H1 (cell line): Measurements from ENCODE around the gene NLRC3. TPM values are rescaled to one million over a fixed set of nuclear protein-coding genes. Genes with fewer than 3 reads are reported as not detected.
A peak's percentile ranks its signal among the peaks of the same experiment; 100 is the strongest.

ENCODE experiments used
- CTCF ChIA-PET: fragments of 300-600 bp; sonication (Branson Sonifier 250); formaldehyde crosslinking; loops from one replicate; lab custom pipeline; 2021; ENCODE audit not compliant: partially characterized antibody; lab: Charles Lee
- POLR2A ChIA-PET: fragments of 300-600 bp; sonication (Branson Sonifier 250); formaldehyde crosslinking; loops from one replicate; lab custom pipeline; 2021; ENCODE audit warnings: inconsistent platforms; ENCODE audit not compliant: partially characterized antibody; lab: Charles Lee
- DNase-seq, 2 experiments: peaks; one replicate each; pipeline versions ENCODE4 v3.0.0 to v3.0.0-alpha.2; 2010 to 2022; ENCODE audit warnings: low spot score in 2 of 2, low read depth in 1 of 2, mixed read lengths in 1 of 2
- FAIRE-seq: peaks from 2 replicates; lab custom pipeline; 2011; peaks lifted over from hg19 to GRCh38; lab: Jason Lieb, UNC
- H2AFZ ChIP-seq: 2 replicates; pipeline ENCODE4 v1.8.1; 2012; ENCODE audit warnings: low read length, inconsistent platforms
- H2AK5ac ChIP-seq: 2 replicates; pipeline ENCODE4 v1.6.1; 2013; ENCODE audit warnings: low read depth, low read length
- H2BK120ac ChIP-seq: replicated peaks from 2 replicates; pipeline ENCODE3; 2013; ENCODE audit warnings: low read depth, low read length, inconsistent platforms
- H2BK12ac ChIP-seq: 2 replicates; pipeline ENCODE4 v1.6.1; 2013; ENCODE audit warnings: low read depth, low read length
- H2BK15ac ChIP-seq: 2 replicates; pipeline ENCODE4 v1.6.1; 2013; ENCODE audit warnings: low read length
- H2BK20ac ChIP-seq: 2 replicates; pipeline ENCODE4 v1.6.1; 2013; ENCODE audit warnings: low read length
- H2BK5ac ChIP-seq: 2 replicates; pipeline ENCODE4 v1.6.1; 2013; ENCODE audit warnings: low read depth, low read length
- H3K14ac ChIP-seq: 2 replicates; pipeline ENCODE4 v1.6.1; 2013; ENCODE audit warnings: inconsistent platforms; ENCODE audit not compliant: insufficient read length
- H3K18ac ChIP-seq: 2 replicates; pipeline ENCODE4 v1.6.1; 2013; ENCODE audit warnings: low read length; ENCODE audit errors: extremely low read depth
- H3K23ac ChIP-seq: 2 replicates; pipeline ENCODE4 v1.6.1; 2013; ENCODE audit warnings: inconsistent platforms; ENCODE audit not compliant: insufficient read length
- H3K23me2 ChIP-seq: 2 replicates; pipeline ENCODE4 v1.6.1; 2013; ENCODE audit warnings: low read depth, low read length
- H3K27ac ChIP-seq: 2 replicates; pipeline ENCODE4 v1.6.1; 2011; ENCODE audit warnings: low read depth, low read length, inconsistent platforms
- H3K27me3 ChIP-seq, 4 experiments: replicated peaks in 1 of 4; 1 replicate in 1 of 4; 2 replicates in 3 of 4; pipeline versions ENCODE4 v1.6.1 to v1.8.1; 2011 to 2013; ENCODE audit warnings: low read length in 3 of 4, mild to moderate bottlenecking in 3 of 4, inconsistent platforms in 2 of 4, mixed read lengths in 2 of 4, moderate library complexity in 1 of 4; ENCODE audit not compliant: control insufficient read depth in 3 of 4, insufficient read depth in 3 of 4; ENCODE audit errors: extremely low read depth in 1 of 4
- H3K36me3 ChIP-seq, 4 experiments: 2 replicates each; pipeline versions ENCODE4 v1.6.1 to v1.8.1; 2011 to 2013; ENCODE audit warnings: mild to moderate bottlenecking in 4 of 4, low read length in 3 of 4, moderate library complexity in 2 of 4, control low read depth in 1 of 4, inconsistent platforms in 1 of 4; ENCODE audit not compliant: insufficient read depth in 4 of 4, control insufficient read depth in 2 of 4
- H3K4ac ChIP-seq: replicated peaks from 2 replicates; pipeline ENCODE3; 2013; ENCODE audit warnings: low read length, low read depth, mixed read lengths, inconsistent platforms; ENCODE audit not compliant: insufficient read length
- H3K4me1 ChIP-seq, 4 experiments: replicated peaks in 1 of 4; 1 replicate in 1 of 4; 2 replicates in 3 of 4; pipeline versions ENCODE4 v1.6.1 to v1.8.1; 2011 to 2013; ENCODE audit warnings: low read length in 3 of 4, inconsistent platforms in 2 of 4, mixed read lengths in 1 of 4; ENCODE audit not compliant: insufficient read depth in 4 of 4, control insufficient read depth in 3 of 4
- H3K4me2 ChIP-seq, 2 experiments: 2 replicates each; pipeline versions ENCODE4 v1.6.1 to v1.8.1; 2011 to 2013; ENCODE audit warnings: low read depth in 2 of 2, low read length in 2 of 2, control low read depth in 1 of 2, inconsistent platforms in 1 of 2, mild to moderate bottlenecking in 1 of 2; ENCODE audit not compliant: insufficient read depth in 1 of 2
- H3K4me3 ChIP-seq, 4 experiments: fragments of 200-600, 300-600 bp in 1 of 4; sonication (generic), shearing (Covaris generic), sonication (Bioruptor Twin) in 1 of 4; 2 replicates each; pipeline versions ENCODE4 v1.5.1 to v1.8.1; 2011 to 2016; ENCODE audit warnings: low read length in 4 of 4, low read depth in 3 of 4, control low read depth in 2 of 4, inconsistent platforms in 2 of 4, mild to moderate bottlenecking in 2 of 4, mixed read lengths in 1 of 4, moderate library complexity in 1 of 4; ENCODE audit not compliant: insufficient read depth in 2 of 4; ENCODE audit errors: extremely low read depth in 1 of 4
- H3K56ac ChIP-seq: replicated peaks from 2 replicates; pipeline ENCODE3; 2013; ENCODE audit warnings: low read depth, mild to moderate bottlenecking, mixed read lengths, low read length, inconsistent platforms; ENCODE audit not compliant: insufficient read length
- H3K79me1 ChIP-seq: 2 replicates; pipeline ENCODE4 v1.6.1; 2013; ENCODE audit warnings: low read depth, low read length, control low read depth
- H3K79me2 ChIP-seq, 2 experiments: 2 replicates each; pipeline versions ENCODE4 v1.6.1 to v1.8.1; 2012 to 2013; ENCODE audit warnings: low read length in 2 of 2, mild to moderate bottlenecking in 2 of 2, inconsistent platforms in 1 of 2; ENCODE audit not compliant: insufficient read depth in 2 of 2, control insufficient read depth in 1 of 2
- H3K9ac ChIP-seq, 4 experiments: replicated peaks in 1 of 4; 1 replicate in 1 of 4; 2 replicates in 3 of 4; pipeline versions ENCODE4 v1.6.1 to v1.8.1; 2011 to 2013; ENCODE audit warnings: low read depth in 3 of 4, low read length in 3 of 4, control low read depth in 2 of 4, mild to moderate bottlenecking in 2 of 4, moderate library complexity in 2 of 4, inconsistent platforms in 1 of 4; ENCODE audit errors: extremely low read depth in 1 of 4
- H3K9me3 ChIP-seq, 2 experiments: 2 replicates each; pipeline versions ENCODE4 v1.6.1 to v1.8.1; 2012 to 2013; ENCODE audit warnings: mild to moderate bottlenecking in 2 of 2, moderate library complexity in 2 of 2, control low read depth in 1 of 2, inconsistent platforms in 1 of 2, low read depth in 1 of 2, low read length in 1 of 2, mixed read lengths in 1 of 2; ENCODE audit not compliant: insufficient read depth in 2 of 2
- H4K20me1 ChIP-seq, 2 experiments: replicated peaks in 1 of 2; 2 replicates each; pipeline versions ENCODE3 to v1.8.1; 2011 to 2013; ENCODE audit warnings: inconsistent platforms in 2 of 2, low read length in 2 of 2, mild to moderate bottlenecking in 1 of 2; ENCODE audit not compliant: insufficient read depth in 2 of 2, control insufficient read depth in 1 of 2
- H4K5ac ChIP-seq: 2 replicates; pipeline ENCODE4 v1.6.1; 2013; ENCODE audit warnings: low read length, low read depth, mixed read lengths, inconsistent platforms; ENCODE audit not compliant: insufficient read length
- H4K8ac ChIP-seq: 2 replicates; pipeline ENCODE4 v1.8.0; 2013; ENCODE audit warnings: mild to moderate bottlenecking, moderate library complexity, low read length, inconsistent platforms; ENCODE audit not compliant: insufficient read depth; ENCODE audit errors: extremely low read depth
- H4K91ac ChIP-seq: replicated peaks from 2 replicates; pipeline ENCODE3; 2013; ENCODE audit warnings: low read length, mixed read lengths, inconsistent platforms; ENCODE audit not compliant: insufficient read length
- CTCF ChIP-seq, 3 experiments: IDR thresholded peaks; 1 replicate in 2 of 3; 2 replicates in 1 of 3; pipeline versions ENCODE4 v1.5.1 to v1.6.1; 2011; ENCODE audit warnings: low read length in 3 of 3, mild to moderate bottlenecking in 3 of 3, inconsistent platforms in 2 of 3, low read depth in 1 of 3, moderate library complexity in 1 of 3; ENCODE audit not compliant: insufficient read depth in 1 of 3; ENCODE audit errors: control extremely low read depth in 1 of 3
- KDM1A ChIP-seq: fragments of 200-600, 300-600 bp; sonication (generic); IDR thresholded peaks from 2 replicates; pipeline ENCODE4 v1.7.1; 2016; ENCODE audit warnings: mild to moderate bottlenecking, low read length, borderline replicate concordance
- NRF1 ChIP-seq: IDR thresholded peaks from 2 replicates; pipeline ENCODE4 v1.6.1; 2011; ENCODE audit warnings: mild to moderate bottlenecking, low read depth, low read length, improper control_type of control experiment
- WGBS, 2 experiments: shearing (Covaris generic) in 1 of 2; methylation state at CpG; one replicate each; pipeline versions ENCODE4 v1.1.6 to v1.1.7; 2013 to 2015; ENCODE audit warnings: low lambda C conversion rate in 2 of 2, mixed read lengths in 2 of 2, inconsistent platforms in 1 of 2, low coverage in 1 of 2, missing lambda C conversion rate in 1 of 2; ENCODE audit not compliant: insufficient replicate concordance in 2 of 2, insufficient coverage in 1 of 2, insufficient read length in 1 of 2; ENCODE audit errors: extremely low coverage in 1 of 2, missing lambda C conversion rate in 1 of 2; 5-methylcytosine and 5-hydroxymethylcytosine counted together
- polyA plus RNA-seq, 7 experiments: library from polyadenylated mRNA; depleted of rRNA in 3 of 7; stranded (reverse) in 5 of 7; unstranded in 2 of 7; fragments of >200 nt in 5 of 7; fragments of 200-250 nt in 2 of 7; gene quantifications; 1 replicate in 5 of 7; 2 replicates in 1 of 7; 4 replicates in 1 of 7; pipeline versions ENCODE4 v1.2.1 to v1.2.3, GENCODE V29; 2011 to 2013; ENCODE audit warnings: missing spikeins in 2 of 7, mixed read lengths in 2 of 7
- total RNA-seq: library from RNA; stranded (reverse); fragmentation: NEBNext Ultra II Directional; extraction: Animal tissue kit (Norgen Biotek cat#: 25700); gene quantifications from 2 replicates; pipeline ENCODE4 v1.2.1, GENCODE V29; 2021

Gene NLRC3
- total and polyA plus RNA-seq, 2 of the 8 experiments (the other 6 are each of a cell fraction or from before 2014, with no cell fraction given) = 0.18 to 0.20 TPM

- Histone ChIP-seq H2BK15ac (no peak overlapping the region), H2BK12ac (no peak overlapping the region), H3K79me2 (no peaks in the 10 kb centered on the region), H2BK120ac (no peak overlapping the region), H3K4me3 (no peak overlapping the region), H2AFZ (no peak overlapping the region), H3K36me3 (peaks cover 0 to under 1% (median 0%) of the 10 kb centered on the region in 4 experiments; a peak in 1 of 8 replicates), H3K56ac (no peak overlapping the region), H3K4ac (no peak overlapping the region), H3K27me3 (no peaks in the 10 kb centered on the region), H2BK20ac (no peak overlapping the region), H3K4me2 (no peak overlapping the region), H3K9ac (peak overlapping the region in 1 of 4 experiments; percentile 30; a peak in 2 of 7 replicates), H3K18ac (no peak overlapping the region), H2AK5ac (no peak overlapping the region), H4K8ac (peak overlapping the region; percentile 69; the same call in 1 of the 2 replicates), H4K91ac (no peak overlapping the region), H3K23ac (no peak overlapping the region), H3K27ac (no peak overlapping the region), H4K20me1 (no peaks in the 10 kb centered on the region), H3K14ac (no peak overlapping the region), H3K9me3 (no peaks in the 10 kb centered on the region), H3K23me2 (no peaks in the 10 kb centered on the region), H3K79me1 (no peaks in the 10 kb centered on the region)
- 73% methylated on average over 13 of the region's 13 CpGs; no CpG with 5 or more reads in 1 of the 2 experiments for WGBS, 2 experiments
- DNase-seq (no peak), FAIRE-seq (peak; percentile 60)
- ChIA-PET POLR2A (interaction anchor here (1.0 to 1.3 kb wide), 4 partner anchors 8 to 104 kb away, joined by 3 to 4 read pairs (median 3); no protein-coding TSS in a partner anchor), CTCF (interaction anchor here (0.7 to 4.3 kb wide), 2 partner anchors 14 to 720 kb away, joined by 3 to 15 read pairs; no protein-coding TSS in a partner anchor)
- peak; percentile 21; the same call in 1 of the 2 replicates for TF ChIP-seq KDM1A
- TF ChIP-seq CTCF (IDR thresholded peaks at IDR 0.05; ENCODE audit: control extremely low read depth in 1 of 3, insufficient read depth in 1 of 3, low read depth in 1 of 3, low read length in 3 of 3) = peak in 1 of 3 experiments; percentile 16; a peak in 1 of 4 replicates
- no peak for TF ChIP-seq NRF1
- TF ChIP-seq, all 59 proteins: peak for 2
- Histone ChIP-seq H4K5ac (no peak overlapping the region), H2BK5ac (no peak overlapping the region), H3K4me1 (peaks cover 0 to 7% (median 3%) of the 10 kb centered on the region in 4 experiments; a peak in 4 of 7 replicates)
Measured at GRCh38 chr16:3541527-3542155, 35.6 kb downstream of the NLRC3 start.
